ENCODE results near the gene ASB11.
"Not testable (repeated sequence)": the region's sequence is repeated elsewhere in the genome, so short reads cannot be mapped to it uniquely, and the experiment has no call there.

The ASB11 gene

DNA sequence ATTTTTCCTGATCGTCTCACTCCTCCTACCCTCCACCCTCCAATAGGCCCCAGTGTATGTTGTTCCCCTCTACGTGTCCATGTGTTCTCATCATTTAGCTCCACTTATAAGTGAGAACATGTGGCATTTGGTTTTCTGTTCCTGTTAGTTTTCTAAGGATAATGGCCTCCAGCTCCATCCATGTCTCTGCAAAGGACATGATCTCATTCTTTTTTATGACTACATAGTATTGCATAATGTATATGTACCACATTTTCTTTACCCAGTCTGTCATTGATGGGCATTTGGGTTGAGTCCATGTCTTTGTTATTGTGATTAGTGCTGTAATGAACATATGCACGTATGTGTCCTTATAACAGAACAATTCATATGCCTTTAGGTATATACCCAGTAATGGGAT, 9.5 kb downstream of the ASB11 start:
- DNase-seq (ENCODE audit: low read depth) = not testable (repeated sequence)

DNA sequence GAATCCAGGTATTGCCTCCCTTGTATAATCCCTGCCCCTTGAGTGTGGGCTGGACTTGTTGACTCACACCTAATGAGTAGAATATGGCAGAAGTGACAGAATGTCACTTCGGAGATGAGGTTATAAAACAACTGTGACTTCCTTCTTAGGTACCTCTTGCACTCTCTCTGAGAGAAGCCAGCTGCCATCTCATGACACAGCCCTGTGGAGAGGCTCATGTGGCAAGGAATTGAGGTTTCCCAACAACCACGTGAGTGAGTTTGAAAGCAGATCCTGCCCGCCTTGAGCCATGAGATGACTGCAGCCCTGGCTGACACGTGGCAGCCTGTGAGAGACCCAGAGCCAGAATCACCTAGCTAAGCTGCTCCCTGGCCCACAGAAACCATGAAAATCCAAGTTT, 13.5 kb downstream of the ASB11 start:
- no peak for DNase-seq (ENCODE audit: low read depth)

DNA sequence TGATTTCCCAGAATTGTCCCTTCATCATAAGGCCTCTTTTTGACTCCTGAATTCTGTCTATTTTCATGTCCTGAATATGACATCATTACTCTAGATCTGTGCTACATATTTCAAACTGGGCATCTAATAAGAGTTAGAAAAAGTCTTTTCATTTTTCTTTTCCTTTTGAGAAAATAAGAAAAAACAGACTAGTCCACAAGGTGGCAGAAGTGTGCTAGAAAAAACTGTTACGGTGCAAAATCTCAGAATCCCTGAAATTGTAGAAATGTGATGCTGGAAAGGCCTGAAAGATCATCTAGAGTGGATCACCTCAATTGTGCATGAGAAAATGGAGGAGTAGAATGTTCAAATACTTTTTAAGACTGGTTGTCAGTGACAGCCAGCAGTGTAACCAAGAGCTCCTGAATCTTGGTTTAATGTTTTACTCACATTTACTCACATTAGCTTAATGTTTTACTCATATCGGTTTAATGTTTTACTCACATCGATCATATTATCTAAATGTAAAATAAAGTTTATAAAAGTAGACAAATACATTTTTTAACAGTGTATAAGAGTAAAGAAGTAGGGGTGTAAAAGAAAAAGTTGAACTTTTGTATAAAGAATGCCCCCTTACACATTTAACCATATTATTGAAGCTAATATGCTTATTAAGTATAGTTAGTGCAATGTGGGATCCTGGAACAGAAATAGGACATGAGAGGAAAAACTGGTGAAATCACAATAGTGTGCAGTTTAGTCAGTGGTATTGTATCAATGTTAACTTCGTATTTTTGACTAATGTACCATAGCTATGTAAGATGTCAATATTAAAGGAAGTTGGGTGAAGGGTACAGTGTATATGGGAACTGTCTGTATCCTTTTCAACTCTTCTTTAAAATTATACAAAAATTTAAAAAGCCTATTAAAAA, 15.2 kb downstream of the ASB11 start:
- DNase-seq (ENCODE audit: low read depth) = no peak

DNA sequence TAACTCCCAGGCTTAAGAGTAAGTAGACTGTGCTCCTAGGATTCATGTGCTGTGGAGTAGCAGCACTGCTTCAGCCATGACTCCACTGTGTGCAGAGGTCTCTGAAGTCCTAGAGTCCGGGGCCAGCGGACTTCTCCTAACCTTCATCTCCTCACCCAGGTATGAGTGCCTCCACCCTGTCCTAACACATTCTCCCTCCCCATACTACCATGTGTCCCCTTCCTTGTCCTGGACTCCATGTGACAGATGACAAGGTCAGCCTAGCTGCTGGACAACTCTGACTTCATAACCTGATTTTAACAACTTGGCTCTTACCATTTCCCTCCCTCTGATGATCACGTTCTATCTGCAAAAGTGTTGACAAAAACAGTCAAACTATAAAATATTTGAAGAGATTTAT, 16.7 kb downstream of the ASB11 start:
- DNase-seq (ENCODE audit: low read depth) = no peak

DNA sequence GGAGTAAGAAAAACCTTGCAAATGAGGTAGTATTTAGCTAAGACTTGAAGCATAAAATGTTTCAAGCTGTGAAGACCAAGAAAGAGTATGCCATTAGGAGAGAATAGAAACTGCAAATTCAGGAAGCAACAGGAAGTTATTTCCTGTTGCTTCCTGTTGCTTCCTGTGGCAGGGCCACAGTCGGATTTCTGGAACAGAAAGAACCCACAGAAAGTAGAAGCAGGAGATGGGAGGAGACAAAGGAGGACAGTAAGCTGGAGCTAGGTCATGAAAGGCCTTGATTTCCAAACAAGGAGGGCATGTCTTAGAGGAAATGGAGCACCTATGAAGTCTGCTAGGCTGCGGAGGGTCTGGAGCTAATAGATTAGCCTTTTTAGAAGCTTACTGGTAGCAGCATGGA, 17.2 kb downstream of the ASB11 start:
- no peak for DNase-seq (ENCODE audit: low read depth)

DNA sequence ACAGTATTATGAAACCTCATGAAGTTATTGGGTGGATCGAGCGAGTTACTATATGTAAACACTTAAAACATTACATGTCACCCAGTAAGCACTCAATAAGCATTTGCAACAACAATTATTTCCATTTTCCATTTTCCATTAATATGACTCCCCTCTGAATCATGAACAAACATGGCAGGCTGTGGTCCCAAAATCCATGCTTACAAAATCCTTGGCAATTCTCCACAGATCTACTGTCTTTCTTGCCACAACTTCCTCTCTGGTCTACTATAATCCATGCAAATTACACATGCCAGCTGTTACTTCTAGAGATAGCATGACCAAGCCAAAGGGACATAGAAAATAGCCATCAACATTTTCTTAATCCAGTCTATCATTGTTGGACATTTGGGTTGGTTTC, 22.0 kb downstream of the ASB11 start:
- no peak for DNase-seq (ENCODE audit: low read depth)

DNA sequence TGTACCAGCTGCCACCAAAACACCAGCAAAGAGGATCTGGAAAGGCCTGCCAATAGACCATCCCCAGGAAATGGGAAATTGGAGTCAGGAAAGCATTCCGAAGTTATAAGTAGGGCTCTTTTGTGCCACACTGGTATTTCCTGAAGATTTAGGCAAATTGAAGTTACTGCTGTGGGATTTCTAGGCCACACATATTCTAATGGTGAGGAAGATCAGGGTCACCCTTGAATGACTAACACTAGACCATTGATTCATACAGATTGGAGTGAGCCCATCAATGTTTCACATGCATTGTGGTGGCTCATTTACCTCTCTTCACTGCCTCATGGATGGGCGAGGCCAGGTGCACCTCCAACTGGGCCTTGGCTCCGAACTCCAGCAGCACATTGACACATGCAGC, 22.6 kb downstream of the ASB11 start:
- no peak for DNase-seq (ENCODE audit: low read depth)

DNA sequence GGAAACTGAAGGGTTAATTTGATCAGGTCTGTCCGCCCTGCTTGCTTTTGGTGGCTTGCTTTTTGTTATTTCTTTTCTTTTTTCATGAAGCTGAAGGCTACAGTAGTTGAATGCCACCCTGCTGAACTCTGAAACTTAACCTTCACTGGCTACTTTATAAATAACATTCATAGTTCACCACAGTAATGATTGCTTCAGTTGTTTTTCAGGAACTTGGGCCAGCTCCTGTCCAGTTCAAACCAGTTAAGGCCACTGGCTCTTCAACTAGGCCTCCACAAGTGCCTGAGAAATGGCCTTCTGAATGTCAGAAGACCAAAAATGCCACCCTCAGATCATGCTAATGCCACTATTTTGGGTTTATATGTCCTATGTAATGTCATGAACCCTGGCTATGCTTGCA, 37.8 kb downstream of the ASB11 start:
- DNase-seq (ENCODE audit: low read depth) = no peak

DNA sequence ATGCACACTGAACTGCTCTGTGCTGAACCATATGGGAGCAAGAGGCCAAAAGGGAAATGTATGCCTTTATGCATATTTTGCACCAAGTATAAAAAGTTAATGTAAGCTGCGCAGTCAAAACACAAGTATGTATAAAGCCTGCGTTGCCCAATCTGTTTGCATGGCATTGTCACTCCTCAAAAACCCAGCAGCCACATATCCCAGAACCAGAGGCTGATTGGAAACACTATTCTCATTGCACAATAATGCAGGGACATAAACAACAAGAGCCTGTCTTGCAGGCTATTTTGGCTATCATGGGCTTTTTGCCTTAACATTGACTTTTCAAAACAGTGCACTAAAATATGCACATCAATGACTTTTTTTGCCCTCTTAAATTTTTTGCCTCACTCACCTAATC, 40.5 kb downstream of the ASB11 start:
- DNase-seq (ENCODE audit: low read depth) = no peak

DNA sequence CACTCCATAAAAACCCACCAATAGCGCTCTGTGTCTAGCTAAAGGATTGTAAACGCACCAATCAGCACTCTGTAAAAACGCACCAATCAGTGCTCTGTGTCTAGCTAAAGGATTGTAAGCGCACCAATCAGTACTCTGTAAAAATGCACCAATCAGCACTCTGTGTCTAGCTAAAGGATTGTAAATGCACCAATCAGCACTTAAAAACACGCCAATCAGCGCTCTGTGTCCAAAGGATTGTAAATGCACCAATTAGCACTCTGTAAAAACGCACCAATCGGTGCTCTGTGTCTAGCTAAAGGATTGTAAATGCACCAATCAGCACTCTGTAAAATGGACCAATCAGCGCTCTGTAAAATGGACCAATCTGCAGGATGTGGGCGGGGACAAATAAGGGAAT, 42.2 kb downstream of the ASB11 start:
- not testable (repeated sequence) for DNase-seq (ENCODE audit: low read depth)

DNA sequence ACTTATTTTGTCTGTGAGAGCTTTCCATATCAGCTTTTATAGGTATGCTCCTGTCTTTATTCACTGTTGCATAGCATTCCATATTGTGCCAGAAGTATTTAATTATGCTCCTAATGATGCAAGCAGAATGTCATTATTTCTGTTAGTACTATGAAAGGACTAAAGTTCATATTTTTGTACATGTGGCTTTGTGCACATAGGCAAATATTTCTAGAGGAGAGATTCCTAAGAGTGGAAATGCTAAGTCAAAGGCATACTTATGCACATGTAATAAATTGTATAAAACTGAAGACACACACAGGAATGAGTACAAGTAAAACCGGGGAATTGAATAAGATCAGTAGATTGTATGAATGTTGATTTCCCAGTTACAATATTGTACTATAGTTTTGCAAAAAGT, 43.7 kb downstream of the ASB11 start:
- no peak for DNase-seq (ENCODE audit: low read depth)

DNA sequence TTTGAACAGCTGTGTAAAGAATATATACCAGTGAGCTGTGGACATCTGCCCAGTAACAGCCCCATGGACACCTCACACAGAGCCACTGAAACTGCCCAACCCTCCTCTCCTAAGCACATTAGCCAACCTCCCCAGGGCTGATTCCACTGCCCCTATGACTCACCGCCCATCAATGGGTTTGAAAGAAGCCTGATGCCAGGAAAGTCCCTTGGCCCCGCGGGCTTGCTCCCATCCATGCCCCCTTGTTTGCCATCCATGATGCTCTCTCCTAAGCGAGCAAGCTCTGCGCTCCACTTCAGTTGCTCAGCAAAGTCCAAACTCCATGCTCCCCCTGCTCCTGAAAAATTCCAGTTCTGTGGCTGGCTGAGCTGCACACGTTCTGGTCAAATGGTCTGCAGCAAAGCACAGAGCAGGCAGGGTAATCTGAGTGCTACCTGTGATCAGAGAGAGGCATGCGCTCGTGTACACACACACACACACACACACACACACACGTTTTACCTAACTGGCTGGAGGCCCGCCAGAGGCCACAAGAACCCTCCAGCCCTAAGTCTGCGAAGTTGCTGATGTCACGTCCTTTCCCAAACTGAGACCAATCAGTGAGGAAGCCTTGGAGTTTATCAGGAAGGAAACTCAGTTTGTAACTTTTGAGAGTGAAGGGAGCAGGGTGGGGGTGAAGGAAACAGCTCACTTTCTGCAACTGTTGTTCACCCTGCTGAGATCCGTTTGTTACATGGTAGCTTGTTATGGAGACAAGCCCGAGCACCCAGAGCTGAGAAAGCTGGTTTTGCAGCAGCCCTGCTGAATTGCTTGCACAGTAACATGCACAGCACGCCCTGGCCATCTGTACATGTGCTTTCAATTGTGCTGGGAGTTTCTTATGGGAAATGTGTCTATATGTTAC, 45.6 kb downstream of the ASB11 start, which contains the start of gene ASB9:
TSS of gene ASB9 (minus strand) at position 466 of the 904 bp plus-strand sequence. CDS start at position 257, 209 bp downstream.
- DNase-seq (ENCODE audit: low read depth) = no peak

DNA sequence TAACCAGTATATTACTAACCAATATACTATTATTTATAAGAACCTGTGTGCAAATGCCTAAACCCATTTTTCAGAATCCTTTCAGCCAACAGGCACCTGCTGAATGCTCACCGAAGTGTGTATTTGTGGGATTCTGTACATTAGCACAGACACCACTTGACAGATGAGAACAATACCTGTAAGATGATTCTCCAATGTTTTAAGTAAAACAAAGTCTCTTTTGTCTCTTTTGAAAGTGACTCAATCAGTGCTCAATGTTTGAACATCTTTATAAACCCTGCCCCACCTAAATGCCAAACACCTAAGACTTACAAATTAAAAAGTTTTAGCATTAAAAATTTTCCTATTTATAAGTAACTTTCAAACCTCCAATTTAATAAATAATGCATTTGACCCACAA, 46.3 kb downstream of the ASB11 start:
- DNase-seq (ENCODE audit: low read depth) = no peak

DNA sequence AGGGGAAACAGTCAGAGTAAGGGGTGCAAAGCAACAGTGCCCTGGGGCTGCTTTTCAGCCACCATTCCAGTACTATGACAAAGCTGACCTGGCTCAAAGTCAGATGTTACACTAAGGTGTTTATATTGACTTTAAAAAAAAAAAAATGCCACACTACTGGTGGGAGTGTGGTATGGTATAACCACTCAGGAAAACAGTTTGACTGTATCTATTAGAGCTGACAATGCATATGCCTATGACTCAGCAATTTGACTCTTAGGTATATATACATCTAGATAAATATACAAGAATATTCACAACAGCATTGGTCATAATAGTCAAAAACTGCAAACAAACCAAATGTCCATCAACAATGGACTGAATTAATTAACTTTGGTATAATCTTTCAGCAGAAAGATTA, 60.6 kb downstream of the ASB11 start:
- no peak for DNase-seq (ENCODE audit: low read depth)

DNA sequence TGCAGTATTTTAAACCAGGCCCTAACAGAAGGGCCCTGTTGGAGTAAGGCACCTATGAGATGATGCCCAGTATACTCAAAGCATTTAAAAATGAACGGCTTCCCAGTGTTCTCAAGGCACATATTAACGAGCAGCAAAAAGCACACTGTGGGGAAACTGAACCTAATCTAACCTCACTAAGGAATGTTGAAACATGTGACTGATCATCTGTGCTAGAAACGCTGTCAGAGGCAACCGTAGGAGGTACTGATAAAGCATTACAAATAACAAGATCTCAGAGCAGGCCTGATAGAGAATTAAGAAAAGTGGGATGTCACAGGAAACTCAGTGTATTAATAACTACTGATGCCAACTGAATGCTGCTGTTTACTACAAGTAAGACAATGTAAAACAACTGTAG, 69.5 kb downstream of the ASB11 start:
- DNase-seq (ENCODE audit: low read depth) = no peak

DNA sequence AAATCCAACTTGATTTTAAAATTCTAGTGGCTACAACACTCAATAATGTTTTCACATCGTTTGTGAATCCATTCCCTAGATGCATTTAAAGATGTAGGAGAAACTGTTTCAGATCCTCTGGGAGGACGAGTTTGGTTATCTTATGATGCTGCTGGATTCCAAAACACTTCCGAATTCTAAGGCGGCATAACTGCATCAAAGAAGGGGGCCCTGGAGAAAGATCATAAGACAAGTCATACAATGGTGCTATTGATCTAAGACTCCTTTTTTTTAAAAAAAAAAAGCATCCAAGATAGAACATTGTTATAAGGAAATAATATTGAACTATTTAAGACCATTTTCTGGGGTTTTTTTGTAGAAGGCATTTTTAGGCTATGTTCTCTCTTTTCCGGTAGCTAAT, 71.0 kb downstream of the ASB11 start:
- DNase-seq (ENCODE audit: low read depth) = no peak

DNA sequence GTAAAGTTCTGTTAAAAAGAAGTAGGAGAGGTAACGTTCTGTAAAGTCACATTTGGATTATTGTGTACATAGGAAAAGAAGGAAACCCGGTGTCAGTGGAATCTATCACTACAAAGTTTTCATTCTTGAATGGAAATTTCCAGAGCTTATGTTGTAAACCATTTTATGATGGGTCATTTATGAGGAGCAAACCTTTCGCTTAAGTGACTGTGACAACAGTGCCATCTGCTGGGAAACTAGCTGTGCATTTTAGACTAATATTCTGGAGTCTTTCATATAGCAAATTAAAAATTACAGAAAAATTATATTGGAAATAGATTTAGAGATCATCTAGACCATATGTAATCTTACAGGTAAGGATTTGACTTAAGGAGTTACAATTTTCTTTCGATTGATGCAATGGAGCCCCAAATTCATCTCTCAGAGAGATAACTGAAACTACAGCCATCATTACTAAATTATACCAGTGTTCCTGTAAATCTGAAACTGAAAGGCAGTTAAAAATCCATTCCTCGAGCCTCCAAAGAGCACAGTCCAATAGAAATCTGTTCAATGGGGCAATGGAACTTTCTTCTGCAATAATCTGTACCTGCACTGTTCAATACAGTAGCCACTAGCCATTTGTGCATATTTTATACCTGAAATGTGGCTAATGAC, 72.4 kb downstream of the ASB11 start:
- DNase-seq (ENCODE audit: low read depth) = peak; percentile 17

DNA sequence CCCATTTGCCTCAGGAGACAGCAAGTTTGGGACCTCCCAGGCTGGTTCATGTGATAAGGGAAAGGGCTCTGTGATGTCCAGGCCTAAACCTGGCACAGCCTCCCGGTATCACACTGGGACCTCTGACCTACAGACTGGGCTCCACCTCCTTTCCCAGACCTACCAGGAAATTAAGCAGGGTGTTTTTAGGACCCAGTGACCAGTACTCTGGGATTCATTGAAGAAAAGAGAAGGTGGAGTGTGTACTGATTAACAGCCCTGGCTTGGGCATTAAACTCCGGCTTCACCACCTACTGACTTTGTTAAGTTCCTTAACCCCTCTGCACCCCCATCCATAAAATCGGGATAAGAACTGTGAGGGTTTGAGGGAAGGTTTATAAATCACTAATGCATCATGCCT, 74.1 kb downstream of the ASB11 start:
- DNase-seq (ENCODE audit: low read depth) = no peak

DNA sequence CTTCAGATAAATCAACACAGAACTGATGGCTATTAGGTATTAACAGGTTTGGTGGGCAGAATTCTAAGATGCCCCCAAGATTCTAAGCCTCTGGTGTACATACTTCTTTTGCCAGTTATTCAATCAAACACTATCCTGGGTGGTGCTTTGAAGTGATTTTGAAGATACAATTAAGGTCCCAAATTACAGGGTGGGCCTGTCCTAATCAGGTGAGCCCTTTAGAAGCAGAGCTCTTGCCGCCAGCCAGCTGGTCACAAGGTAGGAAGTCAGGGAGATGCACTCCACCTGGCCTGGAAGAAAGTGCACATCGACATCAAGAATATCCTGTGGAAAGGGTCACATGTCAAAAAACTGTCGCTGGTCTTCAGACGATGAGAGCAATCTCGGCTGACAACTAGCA, 75.0 kb downstream of the ASB11 start:
- no peak for DNase-seq (ENCODE audit: low read depth)

DNA sequence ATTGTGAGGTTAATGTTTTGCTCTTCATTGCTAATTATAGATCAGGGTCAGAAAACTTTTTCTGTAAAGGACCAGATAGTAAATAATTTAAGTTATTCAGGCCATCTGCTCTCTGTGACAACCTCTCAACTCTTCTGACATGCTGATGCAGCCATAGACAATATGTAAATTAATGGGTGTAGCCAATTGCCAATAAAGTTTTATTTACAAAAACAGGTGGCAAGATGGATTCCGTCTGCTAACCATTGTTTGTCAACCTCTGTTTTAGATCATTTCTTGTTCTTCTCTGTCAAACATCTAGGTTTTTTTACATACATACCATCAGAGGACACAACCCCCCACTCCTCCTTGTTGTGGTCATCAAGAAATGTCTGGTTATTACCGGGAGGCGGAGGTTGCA, 79.3 kb downstream of the ASB11 start:
- DNase-seq (ENCODE audit: low read depth) = no peak

DNA sequence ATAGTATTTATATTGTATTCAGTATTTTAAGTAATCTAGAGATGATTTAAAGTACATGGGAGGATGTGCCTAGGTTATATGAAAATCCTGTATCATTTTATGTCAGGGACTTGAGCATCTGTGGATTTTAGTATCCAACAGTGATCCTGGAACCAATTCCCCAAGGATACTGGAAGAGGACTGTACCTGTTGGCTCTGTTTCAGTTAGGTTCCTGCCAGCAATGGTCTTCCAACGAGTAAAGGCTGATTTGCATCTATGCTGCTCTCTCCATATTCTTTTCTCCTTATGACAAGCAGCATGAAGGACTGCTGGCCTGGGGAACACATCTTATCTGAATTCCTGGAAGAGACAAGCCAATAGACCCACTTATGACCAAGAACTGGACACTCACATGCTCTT, 80.4 kb downstream of the ASB11 start:
- DNase-seq (ENCODE audit: low read depth) = no peak

DNA sequence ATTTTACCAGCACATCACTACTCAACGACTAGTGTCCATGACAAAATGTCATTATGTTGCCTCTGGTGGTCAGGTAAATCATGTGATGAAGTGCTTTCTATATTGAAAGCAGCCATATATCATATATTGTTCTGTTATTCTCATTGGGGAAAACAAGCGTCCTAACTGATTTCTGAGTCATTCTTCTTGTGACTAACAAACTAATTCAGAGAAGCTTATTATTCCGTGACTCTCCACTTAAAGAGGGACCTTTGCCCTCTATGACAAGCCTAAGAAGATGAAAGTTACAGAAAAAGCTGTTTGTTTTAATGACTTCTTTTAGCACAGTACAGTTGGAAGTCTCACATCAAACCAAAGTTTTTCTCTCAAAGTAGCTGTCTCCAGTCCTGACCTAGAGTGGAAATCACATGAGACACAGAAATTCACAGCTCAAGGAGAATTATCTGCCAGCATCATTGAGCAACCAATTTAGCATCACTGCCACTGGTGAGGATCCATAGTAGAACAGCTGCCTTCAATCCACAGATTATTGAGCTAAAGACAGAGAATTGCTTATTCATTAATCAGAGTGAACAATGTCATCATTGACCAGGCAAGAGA, 81.9 kb downstream of the ASB11 start:
- no peak for DNase-seq (ENCODE audit: low read depth)
